Measurements from ENCODE around the gene TAAR5.
"Not testable (repeated sequence)": the region's sequence is repeated elsewhere in the genome, so short reads cannot be mapped to it uniquely, and the experiment has no call there.

Gene TAAR5
- long read RNA-seq = 0 reads

GRCh38 chr6:132589454-132589853, at the start of gene TAAR5:
Gene TAAR5 (minus strand): TSS chr6:132589741. CDS start chr6:132589686, 55 bp downstream.
- Histone ChIP-seq H3K4me3 (replicated peaks; ENCODE audit: insufficient read depth, low read length) (no peak within 1 kb of the TSS), H3K27ac (replicated peaks) (no peak within 1 kb of the TSS), H3K27me3 (ENCODE audit: insufficient read depth, poor library complexity, severe bottlenecking) (peaks cover 7% of the 10 kb centered on the region)
- DNase-seq (ENCODE audit: low read depth in 1 of 2, low spot score in 1 of 2) = no peak
- TF ChIP-seq GABPA (IDR thresholded peaks at IDR 0.05; ENCODE audit: low read depth) (no peak), POLR2AphosphoS5 (IDR thresholded peaks at IDR 0.05; ENCODE audit: low read depth) (no peak), REST (IDR thresholded peaks at IDR 0.05; ENCODE audit: insufficient replicate concordance, low read depth) (peak; percentile 40)

- not testable (repeated sequence) for H3K27me3 ChIP-seq (ENCODE audit: insufficient read depth, poor library complexity, severe bottlenecking); H3K4me3 ChIP-seq (replicated peaks; ENCODE audit: insufficient read depth, low read length)
Observed at GRCh38 chr6:132637135-132637534, 47.6 kb upstream of the TAAR5 start.

GRCh38 chr6:132635906-132636305, 46.4 kb upstream of the TAAR5 start:
- H3K27me3 ChIP-seq (ENCODE audit: insufficient read depth, poor library complexity, severe bottlenecking); H3K4me3 ChIP-seq (replicated peaks; ENCODE audit: insufficient read depth, low read length); H3K27ac ChIP-seq (replicated peaks); DNase-seq (ENCODE audit: low read depth in 1 of 2, low spot score in 1 of 2): not testable (repeated sequence)

More at GRCh38 chr6:132637135-132637534, 47.6 kb upstream of the TAAR5 start:
- not testable (repeated sequence) for H3K27ac ChIP-seq (replicated peaks); DNase-seq (ENCODE audit: low read depth in 1 of 2, low spot score in 1 of 2)

- H3K27ac ChIP-seq (replicated peaks); H3K4me3 ChIP-seq (replicated peaks; ENCODE audit: insufficient read depth, low read length); H3K27me3 ChIP-seq (ENCODE audit: insufficient read depth, poor library complexity, severe bottlenecking); DNase-seq (ENCODE audit: low read depth in 1 of 2, low spot score in 1 of 2): not testable (repeated sequence)
Observed at GRCh38 chr6:132635288-132635687, 45.7 kb upstream of the TAAR5 start.

- Histone ChIP-seq H3K4me3 (replicated peaks; ENCODE audit: insufficient read depth, low read length) (no peak overlapping the region), H3K27ac (replicated peaks) (no peak overlapping the region), H3K27me3 (ENCODE audit: insufficient read depth, poor library complexity, severe bottlenecking) (no peaks in the 10 kb centered on the region)
- DNase-seq (ENCODE audit: low read depth in 1 of 2, low spot score in 1 of 2) = no peak
- TF ChIP-seq SPI1 (IDR thresholded peaks at IDR 0.05; ENCODE audit: borderline replicate concordance, low read depth) = no peak
- TF ChIP-seq CTCF (IDR thresholded peaks at IDR 0.05; ENCODE audit: insufficient read depth, low read length) = no peak
- no peak for TF ChIP-seq GABPA (IDR thresholded peaks at IDR 0.05; ENCODE audit: low read depth)
- no peak for TF ChIP-seq POLR2AphosphoS5 (IDR thresholded peaks at IDR 0.05; ENCODE audit: low read depth)
- TF ChIP-seq REST (IDR thresholded peaks at IDR 0.05; ENCODE audit: insufficient replicate concordance, low read depth) = no peak
Observed at GRCh38 chr6:132634796-132635195, 45.3 kb upstream of the TAAR5 start.

- DNase-seq (ENCODE audit: low read depth in 1 of 2, low spot score in 1 of 2) = no peak
- Histone ChIP-seq H3K27me3 (ENCODE audit: insufficient read depth, poor library complexity, severe bottlenecking) (no peaks in the 10 kb centered on the region), H3K27ac (replicated peaks) (no peak overlapping the region), H3K4me3 (replicated peaks; ENCODE audit: insufficient read depth, low read length) (no peak overlapping the region)
- TF ChIP-seq GABPA (IDR thresholded peaks at IDR 0.05; ENCODE audit: low read depth) (no peak), POLR2AphosphoS5 (IDR thresholded peaks at IDR 0.05; ENCODE audit: low read depth) (no peak), CTCF (IDR thresholded peaks at IDR 0.05; ENCODE audit: insufficient read depth, low read length) (no peak), SPI1 (IDR thresholded peaks at IDR 0.05; ENCODE audit: borderline replicate concordance, low read depth) (no peak), REST (IDR thresholded peaks at IDR 0.05; ENCODE audit: insufficient replicate concordance, low read depth) (no peak)
Observed at GRCh38 chr6:132633362-132633761, 43.8 kb upstream of the TAAR5 start.

All from HL-60 (cell line).